NK-92 (cell line): ENCODE results near the gene VOPP1.
"Not testable (repeated sequence)": the region's sequence is repeated elsewhere in the genome, so short reads cannot be mapped to it uniquely, and the experiment has no call there.

ENCODE experiments used
- DNase-seq: peaks from one replicate; lab custom pipeline; 2025; ENCODE audit not compliant: unreplicated experiment; lab: John Stamatoyannopoulos, UW

VOPP1 gene

GRCh38 chr7:55471594-55471993, 100.7 kb downstream of the VOPP1 start:
- DNase-seq, result not testable (repeated sequence)

DNA sequence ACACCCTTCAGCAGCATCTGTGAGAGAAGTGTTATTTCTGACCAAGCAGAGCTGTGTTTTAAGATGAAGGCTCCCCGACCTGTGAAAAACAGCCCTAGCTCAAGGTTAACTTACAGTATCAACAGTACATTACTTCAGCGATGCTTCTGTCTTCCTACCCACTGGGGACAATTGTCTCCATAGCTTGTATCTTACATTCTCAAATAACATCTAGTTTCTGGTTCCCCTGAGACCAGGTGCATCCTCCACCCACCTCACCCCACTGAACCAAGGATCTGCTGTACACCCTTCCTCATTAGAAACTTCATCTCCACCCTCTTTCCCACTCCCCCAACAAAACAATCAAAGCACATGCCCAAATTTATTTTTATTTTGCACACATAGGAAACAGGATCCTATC, 102.0 kb downstream of the VOPP1 start:
- DNase-seq, result no peak

DNA sequence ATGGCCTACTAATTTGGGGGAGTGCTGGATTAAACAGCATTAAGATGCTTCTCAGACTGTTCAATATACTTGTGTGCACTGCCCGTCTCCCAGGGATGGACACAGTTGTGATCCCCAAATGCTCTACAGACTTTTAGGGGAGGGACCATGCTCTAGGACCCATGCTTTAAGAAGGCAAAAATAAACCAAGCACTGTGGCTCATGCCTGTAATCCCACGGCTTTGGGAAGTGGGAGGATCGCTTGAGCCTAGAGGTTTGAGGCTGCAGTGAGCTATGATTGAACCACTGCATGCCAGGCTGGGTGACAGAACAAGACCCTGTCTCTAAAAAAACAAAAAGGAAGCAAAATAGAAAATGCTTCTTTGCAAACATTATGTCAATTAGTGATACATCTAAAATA, 102.6 kb downstream of the VOPP1 start:
- no peak for DNase-seq

DNA sequence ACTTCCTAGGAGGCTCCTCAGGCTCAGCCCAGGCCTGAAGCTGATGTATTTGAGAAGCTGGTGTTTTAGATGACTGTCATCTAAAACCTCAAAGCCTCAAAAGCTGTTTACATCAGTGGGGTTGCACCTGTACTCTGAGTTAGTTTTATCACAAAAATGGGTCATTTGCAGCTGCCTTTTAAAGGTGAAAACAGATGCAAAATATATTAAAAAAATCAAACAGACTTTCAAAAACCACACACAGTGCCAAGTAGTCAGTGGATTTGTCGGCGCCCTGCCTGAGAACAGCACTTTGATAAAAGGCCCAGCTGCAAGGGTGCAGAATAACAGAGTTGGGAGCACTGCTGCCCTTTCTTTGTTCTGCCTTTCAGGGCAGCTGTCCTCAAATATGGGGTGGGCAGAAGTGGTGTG, 103.0 kb downstream of the VOPP1 start:
- no peak for DNase-seq

DNA sequence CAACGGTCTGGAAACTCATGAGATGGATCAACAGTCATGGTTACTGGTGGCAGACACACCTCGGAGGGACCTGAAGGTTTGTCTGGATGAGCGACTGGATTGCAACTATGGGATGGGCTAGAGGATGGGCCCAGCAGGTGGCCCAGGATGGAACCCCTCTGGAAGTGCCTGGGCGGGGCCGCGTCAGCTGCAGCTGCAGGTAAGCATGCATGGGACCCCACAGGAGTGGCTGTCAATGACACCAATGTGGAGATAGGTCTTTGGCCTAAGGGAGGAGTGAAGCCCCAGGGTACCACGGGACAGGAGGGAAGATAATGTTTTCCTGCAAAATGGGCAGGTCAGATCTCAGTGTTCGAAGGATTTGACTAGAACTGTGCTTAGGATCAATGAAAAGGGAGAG, 103.8 kb downstream of the VOPP1 start:
- DNase-seq, result no peak

DNA sequence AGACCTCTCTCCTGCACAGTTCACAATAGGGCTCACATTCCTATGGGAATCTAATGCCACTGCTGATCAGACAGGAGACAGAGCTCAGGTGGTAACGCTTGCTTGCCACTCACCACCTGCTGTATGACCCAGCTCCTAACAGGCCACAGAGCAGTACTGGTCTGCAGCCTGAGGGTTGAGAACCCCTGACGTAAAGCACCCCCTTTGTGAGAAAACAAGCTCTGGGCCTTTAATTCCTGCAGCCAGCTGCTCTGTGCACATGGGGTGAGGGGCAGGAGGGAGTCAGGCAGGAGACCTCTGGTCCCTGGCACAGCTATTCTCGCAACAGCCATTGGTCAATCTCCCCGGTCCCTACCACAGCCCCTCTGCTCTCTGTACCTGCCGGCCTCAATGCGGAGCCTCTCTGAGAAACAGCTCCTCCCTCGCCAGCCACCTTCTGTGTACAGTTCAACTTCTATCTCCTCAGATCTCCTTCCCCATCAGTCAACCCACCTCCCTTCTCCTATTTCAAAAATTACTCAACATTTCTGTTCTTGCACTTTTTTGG, 105.2 kb downstream of the VOPP1 start:
- DNase-seq, result no peak

DNA sequence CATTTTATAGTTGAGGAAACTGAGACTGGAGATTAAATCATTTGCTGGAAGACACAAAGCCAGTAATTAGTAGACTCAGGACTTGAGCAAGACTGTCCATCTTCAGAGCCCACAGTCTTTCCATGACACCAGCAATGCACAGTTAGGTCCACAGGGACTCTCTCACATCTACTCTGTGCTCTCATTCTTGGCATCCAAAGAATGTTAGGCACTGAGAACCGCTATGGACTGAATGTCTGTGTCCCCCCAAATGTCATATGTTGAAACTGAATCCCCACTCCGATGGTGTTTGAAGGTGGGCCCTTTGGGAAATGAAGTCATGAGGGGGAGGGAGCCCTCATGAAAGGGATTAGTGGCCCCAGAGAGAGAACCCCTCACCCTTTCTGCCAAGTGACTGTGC, 106.6 kb downstream of the VOPP1 start:
- no peak for DNase-seq

DNA sequence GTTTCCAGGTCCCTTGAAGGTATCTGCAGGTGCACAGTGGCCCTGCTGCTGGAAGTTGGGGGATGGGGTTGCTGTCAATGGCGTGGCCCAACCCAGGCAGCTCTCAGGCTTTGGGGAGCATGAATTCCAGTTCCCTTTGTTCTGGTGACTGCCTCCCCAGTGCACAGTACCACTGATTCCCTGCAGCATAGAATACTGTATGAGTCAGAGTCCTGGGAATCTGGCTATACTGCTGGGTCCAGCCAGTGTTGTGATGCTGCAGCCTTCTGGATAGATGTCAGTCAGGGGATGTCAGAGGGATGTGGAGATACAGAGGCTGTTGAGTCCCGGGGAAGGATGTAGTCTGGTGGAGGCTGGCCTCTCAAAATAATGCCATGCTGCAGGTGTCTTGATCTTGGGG, 107.9 kb downstream of the VOPP1 start:
- DNase-seq, result no peak

GRCh38 chr7:55463686-55464262, 108.5 kb downstream of the VOPP1 start:
- no peak for DNase-seq

GRCh38 chr7:55458351-55458750, 114.0 kb downstream of the VOPP1 start:
- DNase-seq, result no peak

- no peak for DNase-seq
Measured at GRCh38 chr7:55457801-55458200, 114.5 kb downstream of the VOPP1 start.

- DNase-seq, result no peak
Measured at GRCh38 chr7:55452971-55453370, 119.3 kb downstream of the VOPP1 start.

- no peak for DNase-seq
Measured at GRCh38 chr7:55449992-55450535, 122.2 kb downstream of the VOPP1 start.

DNA sequence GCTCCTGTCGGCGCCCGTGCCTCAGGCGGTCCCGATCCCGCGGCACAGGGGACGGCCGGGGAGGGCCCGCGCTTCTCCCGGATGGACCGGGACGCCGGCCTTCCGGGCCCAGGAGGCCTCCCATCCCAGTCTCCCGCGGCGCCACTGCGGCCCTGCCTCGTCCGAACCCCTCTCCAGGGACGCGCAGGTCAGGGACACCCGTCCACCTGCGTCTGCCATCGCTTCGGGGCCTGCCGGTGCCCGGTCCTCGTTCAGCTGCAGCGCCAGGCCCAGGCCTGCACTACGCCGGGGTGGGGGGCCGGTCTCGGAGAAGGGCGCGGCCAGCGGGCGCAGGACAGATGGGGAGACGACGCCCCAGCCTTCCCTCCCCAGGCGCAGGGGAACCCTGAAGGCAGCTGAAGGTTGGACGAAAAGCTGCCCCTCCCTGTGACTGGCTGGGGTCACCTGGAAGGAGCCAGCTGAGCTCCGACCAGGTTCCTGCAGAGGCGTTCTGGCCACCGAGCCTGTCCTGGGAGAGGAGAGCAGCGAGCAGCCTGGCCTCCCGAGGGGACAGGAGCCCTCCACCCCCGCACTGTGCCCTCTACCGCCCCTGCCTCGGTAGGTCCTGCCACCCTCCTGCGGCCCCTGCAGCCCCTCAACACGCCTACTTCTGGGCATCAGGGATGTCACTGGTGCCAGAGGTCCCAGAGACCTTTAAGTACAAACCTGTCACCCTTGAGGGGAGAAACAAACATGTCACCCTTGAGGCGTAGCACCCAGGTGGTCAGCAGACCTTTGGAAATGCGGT, 122.9 kb downstream of the VOPP1 start:
- DNase-seq, result no peak

DNA sequence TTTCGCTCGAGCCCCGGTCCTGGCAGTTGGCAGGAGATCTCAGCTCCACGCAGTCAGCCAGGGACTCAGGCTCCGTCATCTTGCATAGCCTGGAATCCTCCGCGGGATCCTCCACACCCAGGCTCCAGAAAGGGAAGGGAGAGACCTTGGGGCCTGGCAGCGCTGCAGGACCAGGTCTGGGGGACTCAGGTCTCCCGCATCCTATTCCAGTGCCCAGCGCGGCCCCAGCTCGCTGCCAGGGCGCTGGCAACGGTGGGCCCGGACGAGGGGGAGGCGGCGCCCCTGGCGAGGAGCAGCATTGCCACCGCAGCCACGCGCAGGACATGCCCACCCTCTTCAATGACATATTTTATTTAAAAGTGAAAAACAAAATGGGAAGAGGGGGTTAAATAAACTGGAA, 123.8 kb downstream of the VOPP1 start:
- DNase-seq, result no peak

DNA sequence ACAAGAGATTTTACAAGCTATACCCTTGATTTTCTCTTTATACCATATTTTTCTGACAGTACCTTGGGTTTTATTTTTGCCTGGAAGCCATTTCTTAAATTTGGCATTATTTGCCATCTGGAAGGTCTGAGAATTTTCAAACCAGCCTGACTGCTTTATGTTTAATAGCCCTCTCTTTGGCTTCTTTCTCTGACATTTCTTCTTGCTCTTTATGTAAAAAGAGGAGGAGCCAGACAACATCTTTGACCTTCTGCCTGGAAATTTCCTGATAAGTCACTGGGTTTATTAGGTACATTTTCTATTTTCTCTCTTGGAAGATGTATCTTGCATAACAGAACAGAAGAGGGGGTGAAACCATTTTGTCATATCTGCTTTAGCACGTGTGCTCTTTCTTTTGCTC, 127.5 kb downstream of the VOPP1 start:
- DNase-seq, result no peak

- no peak for DNase-seq
Measured at GRCh38 chr7:55441774-55442522, 130.4 kb downstream of the VOPP1 start.

GRCh38 chr7:55441002-55441401, 131.3 kb downstream of the VOPP1 start:
- DNase-seq, result no peak

DNA sequence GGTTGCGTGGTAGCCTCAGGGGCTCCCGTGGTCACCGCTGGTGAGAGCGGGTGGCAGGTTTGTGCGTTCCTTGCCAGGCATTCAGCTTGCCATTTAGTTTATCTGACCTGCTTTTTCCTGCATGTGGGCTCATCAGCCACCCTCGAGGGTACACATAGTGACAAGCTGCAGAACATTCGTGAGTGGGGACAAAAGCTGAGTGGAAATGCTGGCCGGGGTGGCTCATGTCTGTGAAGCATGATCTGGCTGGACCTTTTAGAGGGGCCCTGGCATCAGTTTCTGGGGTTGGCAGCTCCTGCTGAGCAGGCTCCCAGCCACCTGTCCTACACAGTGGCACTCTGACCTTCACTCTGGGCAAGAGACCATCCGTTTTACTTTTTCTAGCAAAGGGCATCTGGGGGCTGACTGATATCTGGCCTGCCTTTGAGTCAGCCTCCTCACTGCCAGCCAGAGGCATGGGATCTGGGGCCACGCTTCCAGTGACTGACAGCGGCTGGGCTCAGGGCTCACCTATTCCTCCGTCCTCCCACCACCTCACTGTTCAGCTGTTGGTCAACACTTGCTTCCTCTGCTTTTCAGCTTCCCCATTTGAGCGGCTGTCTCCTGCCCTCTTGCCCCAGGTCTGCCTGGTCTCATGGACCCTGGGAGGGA, 132.1 kb downstream of the VOPP1 start:
- no peak for DNase-seq

- no peak for DNase-seq
Measured at GRCh38 chr7:55439627-55440026, 132.7 kb downstream of the VOPP1 start.
